K562 (cell line): Measurements from ENCODE around the gene AKT2. TPM values are rescaled to one million over a fixed set of nuclear protein-coding genes. Genes with fewer than 3 reads are reported as not detected.

ENCODE experiments used
- ATAC-seq: fragments of 200-7000 bp; cut with Tn5 transposase; 3 replicates; pipeline ENCODE4 v1.9.1; 2020; ENCODE audit warnings: moderate library complexity
- BruUV-seq: library from RNA; stranded (reverse); fragments of 400-500 nt; replicated peaks from 2 replicates; lab custom pipeline; 2021; lab: Mats Ljungman, UMichigan
- CTCF ChIA-PET: fragments of 300-600 bp; formaldehyde crosslinking; extraction: SDS; loops from one replicate; lab custom pipeline; 2021; ENCODE audit warnings: low intra/inter-chr PET ratio; lab: Yijun Ruan, JAX
- POLR2A ChIA-PET: fragments of 300-600, 350-650 bp; sonication (Branson Sonifier 250); formaldehyde crosslinking; extraction: SDS; loops from one replicate; lab custom pipeline; 2021; ENCODE audit warnings: antibody characterized with exemption, inconsistent platforms; lab: Yijun Ruan, JAX
- DNase-seq, 4 experiments: peaks; one replicate each; pipeline versions ENCODE4 v3.0.0 to v3.0.0-alpha.2; 2011 to 2018; ENCODE audit warnings: low spot score in 3 of 4, mixed read lengths in 3 of 4; ENCODE audit errors: extremely low read depth in 1 of 4
- FAIRE-seq: peaks from 2 replicates; lab custom pipeline; 2011; peaks lifted over from hg19 to GRCh38; lab: Jason Lieb, UNC
- H2AFZ ChIP-seq: 2 replicates; pipeline ENCODE4 v1.6.0; 2011; ENCODE audit warnings: low read depth, low read length, control low read depth, inconsistent platforms
- H3K27ac ChIP-seq: fragments of 200-600 bp; 3 replicates; pipeline ENCODE4 v1.8.0; 2011; ENCODE audit warnings: low read depth, mild to moderate bottlenecking, control low read depth, inconsistent platforms, low read length, moderate library complexity, mixed read lengths; ENCODE audit errors: extremely low read depth
- H3K27me3 ChIP-seq, 2 experiments: fragments of 300-600 bp in 1 of 2; 2 replicates in 1 of 2; 3 replicates in 1 of 2; pipeline versions ENCODE4 v1.6.0 to v1.8.0; 2011; ENCODE audit warnings: inconsistent platforms in 2 of 2, low read length in 2 of 2, mild to moderate bottlenecking in 1 of 2, mixed read lengths in 1 of 2, moderate library complexity in 1 of 2; ENCODE audit not compliant: control insufficient read depth in 2 of 2, insufficient read depth in 2 of 2
- H3K36me3 ChIP-seq: fragments of 300-600 bp; 3 replicates; pipeline ENCODE4 v1.8.0; 2011; ENCODE audit warnings: mild to moderate bottlenecking, low read length, inconsistent platforms; ENCODE audit not compliant: control insufficient read depth, insufficient read depth
- H3K4me1 ChIP-seq, 2 experiments: fragments of 200-600 bp in 1 of 2; replicated peaks in 1 of 2; 2 replicates in 1 of 2; 3 replicates in 1 of 2; pipeline versions ENCODE4 v1.5.1 to v1.8.0; 2011; ENCODE audit warnings: inconsistent platforms in 2 of 2, low read length in 2 of 2, mild to moderate bottlenecking in 1 of 2, mixed read lengths in 1 of 2, moderate library complexity in 1 of 2; ENCODE audit not compliant: control insufficient read depth in 2 of 2, insufficient read depth in 2 of 2
- H3K4me2 ChIP-seq: 2 replicates; pipeline ENCODE4 v1.6.1; 2011; ENCODE audit warnings: low read length, control low read depth, inconsistent platforms, mixed read lengths; ENCODE audit not compliant: insufficient read depth
- H3K4me3 ChIP-seq: fragments of 200-600 bp; sonication (generic), shearing (Covaris generic); 2 replicates; pipeline ENCODE4 v1.5.1; 2016; ENCODE audit warnings: control low read depth, inconsistent platforms
- H3K79me2 ChIP-seq: fragments of 200-600 bp; 3 replicates; pipeline ENCODE4 v1.8.0; 2011; ENCODE audit warnings: low read length, inconsistent platforms; ENCODE audit not compliant: control insufficient read depth, insufficient read depth
- H3K9ac ChIP-seq, 2 experiments: 2 replicates each; pipeline versions ENCODE4 v1.6.0 to v1.6.1; 2011; ENCODE audit warnings: low read depth in 2 of 2, low read length in 2 of 2, control low read depth in 1 of 2, inconsistent platforms in 1 of 2, mild to moderate bottlenecking in 1 of 2, mixed read lengths in 1 of 2; ENCODE audit not compliant: insufficient read depth in 1 of 2
- H3K9me1 ChIP-seq: one replicate; pipeline ENCODE4 v1.6.0; 2011; ENCODE audit warnings: inconsistent platforms, mild to moderate bottlenecking, low read length, moderate library complexity; ENCODE audit not compliant: control insufficient read depth, insufficient read depth
- H3K9me3 ChIP-seq: replicated peaks from 2 replicates; pipeline ENCODE4 v1.5.1; 2011; ENCODE audit warnings: low read depth, low read length, inconsistent platforms; ENCODE audit not compliant: control insufficient read depth, insufficient read depth
- H4K20me1 ChIP-seq: replicated peaks from 2 replicates; pipeline ENCODE4 v1.6.1; 2011; ENCODE audit warnings: low read length, inconsistent platforms, mixed read lengths; ENCODE audit not compliant: control insufficient read depth, insufficient read depth
- BRF1 ChIP-seq: IDR thresholded peaks from 3 replicates; pipeline ENCODE4 v1.6.1; 2011; ENCODE audit warnings: borderline replicate concordance, mild to moderate bottlenecking; ENCODE audit not compliant: insufficient read length; ENCODE audit errors: extremely low read depth
- COPS2 ChIP-seq: fragments of 450-650 bp; conservative IDR thresholded peaks from 2 replicates; pipeline ENCODE4 v1.6.1; 2016; ENCODE audit warnings: mild to moderate bottlenecking, moderate library complexity
- CXXC5 ChIP-seq: fragments of 250-450 bp; sonication (Bioruptor Pico); IDR thresholded peaks from 2 replicates; pipeline ENCODE4 v1.8.0; 2022; ENCODE audit warnings: inconsistent platforms, mild to moderate bottlenecking, moderate library complexity
- DDX20 ChIP-seq: fragments of 450-650 bp; IDR thresholded peaks from 2 replicates; pipeline ENCODE4 v1.6.1; 2016; ENCODE audit warnings: missing genetic modification characterization, low read depth, mild to moderate bottlenecking, missing compliant biosample characterization, moderate library complexity
- EZH2 ChIP-seq: IDR thresholded peaks from 2 replicates; pipeline ENCODE4 v1.6.1; 2012; ENCODE audit warnings: low read depth, mild to moderate bottlenecking, inconsistent platforms, low read length, borderline replicate concordance
- GABPB1 ChIP-seq: sonication (generic); formaldehyde crosslinking; IDR thresholded peaks from 2 replicates; pipeline ENCODE4 v1.8.0; 2022; ENCODE audit warnings: mild to moderate bottlenecking, missing genetic modification reagents
- GATAD2B ChIP-seq: fragments of 450-650 bp; IDR thresholded peaks from 2 replicates; pipeline ENCODE4 v1.6.1; 2017; ENCODE audit warnings: mild to moderate bottlenecking, borderline replicate concordance
- HDAC2 ChIP-seq: fragments of 450-650 bp; IDR thresholded peaks from 2 replicates; pipeline ENCODE4 v1.6.1; 2016; ENCODE audit warnings: mild to moderate bottlenecking
- HLTF ChIP-seq: fragments of 450-650 bp; IDR thresholded peaks from 2 replicates; pipeline ENCODE4 v1.6.1; 2016
- NR2F6 ChIP-seq: fragments of 450-650 bp; formaldehyde crosslinking; IDR thresholded peaks from 2 replicates; pipeline ENCODE4 v1.4.0; 2020; ENCODE audit warnings: mild to moderate bottlenecking
- RAD51 ChIP-seq: fragments of 450-650 bp; IDR thresholded peaks from 2 replicates; pipeline ENCODE4 v1.7.1; 2016; ENCODE audit warnings: low read depth, mild to moderate bottlenecking, borderline replicate concordance
- SETDB1 ChIP-seq: IDR thresholded peaks from one replicate; pipeline ENCODE4 v1.6.1; 2012; ENCODE audit warnings: low read length, control low read depth, inconsistent platforms
- SP1 ChIP-seq: sonication (generic); formaldehyde crosslinking; IDR thresholded peaks from 2 replicates; pipeline ENCODE4 v1.8.1; 2022; ENCODE audit warnings: mild to moderate bottlenecking, missing genetic modification reagents
- TAF7 ChIP-seq: fragments of 450-650 bp; IDR thresholded peaks from 2 replicates; pipeline ENCODE4 v1.6.1; 2016; ENCODE audit warnings: missing genetic modification characterization, missing compliant biosample characterization
- XRCC3 ChIP-seq: fragments of 450-650 bp; IDR thresholded peaks from 2 replicates; pipeline ENCODE4 v1.6.1; 2017; ENCODE audit warnings: mild to moderate bottlenecking, moderate library complexity
- YY1 ChIP-seq, 3 experiments: IDR thresholded peaks; 2 replicates each; pipeline ENCODE4 v1.6.1; 2011; ENCODE audit warnings: low read length in 2 of 3, mild to moderate bottlenecking in 2 of 3, moderate library complexity in 2 of 3, borderline replicate concordance in 1 of 3, control low read depth in 1 of 3, low read depth in 1 of 3; ENCODE audit not compliant: insufficient read depth in 3 of 3, insufficient replicate concordance in 2 of 3, control insufficient read depth in 1 of 3, insufficient read length in 1 of 3; ENCODE audit errors: extremely low read depth in 1 of 3
- ZNF253 ChIP-seq: fragments of 250-450 bp; sonication (Bioruptor Pico); conservative IDR thresholded peaks from 2 replicates; pipeline ENCODE4 v1.6.1; 2021; ENCODE audit warnings: mild to moderate bottlenecking
- ZZZ3 ChIP-seq: fragments of 450-650 bp; IDR thresholded peaks from 2 replicates; pipeline ENCODE4 v1.6.1; 2016; ENCODE audit warnings: antibody characterized with exemption, mild to moderate bottlenecking, moderate library complexity
- WGBS: fragments of 100-300 bp; shearing (Covaris generic); methylation state at CpG from one replicate; pipeline ENCODE4 v1.1.6; 2016; ENCODE audit warnings: low coverage, mixed read lengths; ENCODE audit not compliant: insufficient coverage; ENCODE audit errors: missing lambda C conversion rate; 5-methylcytosine and 5-hydroxymethylcytosine counted together
- in situ Hi-C: fragments of 300-500 bp; cut with MboI; formaldehyde crosslinking; loops from 4 replicates; pipeline ENCODE4 v1.15.0; 2018; ENCODE audit warnings: inconsistent platforms, mixed read lengths
- intact Hi-C: fragments of 100-400 bp; cut with micrococcal nuclease; formaldehyde crosslinking; loops from 2 replicates; pipeline ENCODE4 v1.14.2; 2022
- polyA plus RNA-seq, 8 experiments: library from polyadenylated mRNA; depleted of rRNA in 4 of 8; stranded (reverse) in 5 of 8; unstranded in 3 of 8; fragments of >200 nt; fragmentation: Nextera tagmentation in 2 of 8; fragmentation: Illumina TruSeq in 1 of 8; extraction: Ambion mirVana in 2 of 8; extraction: Trizol in 1 of 8; gene quantifications; 2 replicates each; pipeline versions ENCODE4 v1.2.1 to v1.2.3, GENCODE V29; 2011 to 2014; ENCODE audit warnings: inconsistent platforms in 1 of 8, missing spikeins in 1 of 8
- total RNA-seq, 7 experiments: library from RNA; depleted of rRNA in 6 of 7; stranded (reverse); fragments of >200 nt in 6 of 7; fragmentation: Illumina TruSeq in 2 of 7; extraction: Trizol in 2 of 7; gene quantifications; 2 replicates each; pipeline versions ENCODE4 v1.2.1 to v1.2.3, GENCODE V29; 2011 to 2021; ENCODE audit warnings: low replicate concordance in 1 of 7
- TF ChIP-seq, protein P1 (sequence below): sonication (generic); formaldehyde crosslinking; IDR thresholded peaks from 2 replicates; pipeline ENCODE4 v1.8.0; 2023; ENCODE audit warnings: mild to moderate bottlenecking, missing genetic modification reagents
- TF ChIP-seq, protein P2 (sequence below): fragments of 450-650 bp; formaldehyde crosslinking; conservative IDR thresholded peaks from 2 replicates; pipeline ENCODE4 v1.4.0; 2022; ENCODE audit warnings: mild to moderate bottlenecking, missing genetic modification characterization

AKT2 gene
- total and polyA plus RNA-seq, 9 of the 15 experiments (the other 6 are each of a cell fraction or from before 2014, with no cell fraction given) = 1.1 to 132 (median 67.7) TPM

DNA sequence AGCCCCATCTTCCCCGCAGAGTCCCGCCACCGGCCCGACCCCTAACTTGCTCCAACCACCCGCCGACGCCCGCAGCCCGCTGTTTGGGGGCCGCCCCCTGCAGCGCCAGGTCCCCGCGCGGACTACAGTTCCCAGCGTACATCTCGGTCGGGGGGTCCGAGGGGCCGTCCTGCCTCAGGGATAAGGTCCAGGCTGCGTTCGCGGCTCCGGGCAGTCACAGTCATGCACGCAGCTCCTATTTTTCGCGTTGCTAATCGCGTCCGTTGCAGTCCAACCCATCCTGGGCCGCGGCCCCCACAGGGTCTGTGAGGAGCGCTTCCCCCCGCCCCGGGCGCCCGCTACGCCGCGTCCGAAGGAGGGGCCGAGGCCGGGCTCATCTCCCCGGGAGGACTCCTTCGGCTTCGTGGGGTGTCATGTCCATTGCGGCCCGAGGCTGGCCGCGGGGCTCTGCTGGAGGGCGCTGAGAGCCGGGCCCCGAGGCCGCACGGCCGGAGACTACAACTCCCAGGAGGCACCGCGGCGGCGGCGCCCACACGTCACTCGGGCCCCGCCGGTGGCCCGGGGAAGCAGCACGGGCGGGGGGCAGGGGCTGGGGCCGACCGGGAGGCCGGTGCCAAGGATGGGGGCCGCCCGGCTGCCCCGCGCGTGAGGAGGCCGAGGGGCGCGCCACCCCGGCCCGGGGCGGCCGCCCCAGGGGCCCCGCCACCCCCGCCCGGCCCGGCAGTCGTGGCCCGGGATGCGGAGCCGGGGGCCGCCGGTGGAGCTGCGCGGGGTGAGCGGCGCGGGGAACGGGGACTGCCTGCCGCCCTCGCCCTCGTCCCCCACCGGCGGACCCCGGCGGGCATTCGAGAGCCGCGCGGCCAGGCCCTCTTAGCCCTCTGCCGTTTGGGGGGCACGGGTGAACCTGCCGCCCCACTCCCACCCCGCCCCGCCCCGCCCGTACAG is 94.0 kb downstream of the AKT2 start, which contains the start of gene MAP3K10:
Gene MAP3K10, plus strand, starts transcription at position 536 of the 945 bp plus-strand sequence. CDS start 606 bp downstream, outside the sequence.
- DNase-seq (peak; percentile 85 to 89 (median 88)), FAIRE-seq (no peak), ATAC-seq (peak; percentile 94)
- ChIA-PET POLR2A (interaction anchor here (0.6 to 1.4 kb wide), 6 partner anchors 11 to 56 kb away, joined by 3 to 4 read pairs (median 3); no protein-coding TSS in a partner anchor), CTCF (interaction anchor here (1.9 kb wide), 1 partner anchor 31 kb away, joined by 6 read pairs; no protein-coding TSS in a partner anchor)
- WGBS = 1% methylated on average over 61 of the region's 116 CpGs
- Histone ChIP-seq H3K27me3 (no peaks in the 10 kb centered on the region), H3K9me1 (no peaks in the 10 kb centered on the region), H3K79me2 (no peaks in the 10 kb centered on the region), H4K20me1 (no peaks in the 10 kb centered on the region), H3K4me2 (peak within 1 kb of the TSS; percentile 93), H3K27ac (peak within 1 kb of the TSS; percentile 82), H3K4me1 (peaks cover 0 to 21% of the 10 kb centered on the region in 2 experiments; a peak in 4 of 5 replicates), H2AFZ (peak within 1 kb of the TSS; percentile 100), H3K9ac (peak within 1 kb of the TSS; percentile 90 to 96), H3K36me3 (no peaks in the 10 kb centered on the region), H3K4me3 (peak within 1 kb of the TSS; percentile 100), H3K9me3 (no peaks in the 10 kb centered on the region)
- in situ Hi-C loops = no loop called here
- intact Hi-C loops = no loop called here
- no TSS peak for BruUV-seq
- TF ChIP-seq SP1 (CRISPR knock-in tag) (peak; percentile 64), CXXC5 (CRISPR knock-in tag) (peak; percentile 60; the same call in 1 of the 2 replicates), RAD51 (no peak), GATAD2B (0 out of 2 replicates have a peak, but pooled peaks have one; percentile 41), TAF7 (tag) (no peak), HDAC2 (0 out of 2 replicates have a peak, but pooled peaks have one; percentile 39), NR2F6 (CRISPR knock-in tag) (no peak), DDX20 (tag) (no peak), GABPB1 (CRISPR knock-in tag) (peak; percentile 57), ZNF253 (CRISPR knock-in tag) (no peak), ZZZ3 (no peak), SETDB1 (no peak), XRCC3 (no peak), HLTF (no peak), COPS2 (no peak), BRF1 (no peak), EZH2 (no peak), YY1 (IDR thresholded peaks at IDR 0.05; ENCODE audit: borderline replicate concordance in 1 of 3, control insufficient read depth in 1 of 3, extremely low read depth in 1 of 3, insufficient read depth in 3 of 3, insufficient read length in 1 of 3, insufficient replicate concordance in 2 of 3, low read depth in 1 of 3, low read length in 2 of 3) (peak in 2 of 3 experiments; percentile 40 to 60)
- TF ChIP-seq, protein P1, sequence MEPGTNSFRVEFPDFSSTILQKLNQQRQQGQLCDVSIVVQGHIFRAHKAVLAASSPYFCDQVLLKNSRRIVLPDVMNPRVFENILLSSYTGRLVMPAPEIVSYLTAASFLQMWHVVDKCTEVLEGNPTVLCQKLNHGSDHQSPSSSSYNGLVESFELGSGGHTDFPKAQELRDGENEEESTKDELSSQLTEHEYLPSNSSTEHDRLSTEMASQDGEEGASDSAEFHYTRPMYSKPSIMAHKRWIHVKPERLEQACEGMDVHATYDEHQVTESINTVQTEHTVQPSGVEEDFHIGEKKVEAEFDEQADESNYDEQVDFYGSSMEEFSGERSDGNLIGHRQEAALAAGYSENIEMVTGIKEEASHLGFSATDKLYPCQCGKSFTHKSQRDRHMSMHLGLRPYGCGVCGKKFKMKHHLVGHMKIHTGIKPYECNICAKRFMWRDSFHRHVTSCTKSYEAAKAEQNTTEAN (CRISPR knock-in tag) = no peak
- TF ChIP-seq, protein P2, sequence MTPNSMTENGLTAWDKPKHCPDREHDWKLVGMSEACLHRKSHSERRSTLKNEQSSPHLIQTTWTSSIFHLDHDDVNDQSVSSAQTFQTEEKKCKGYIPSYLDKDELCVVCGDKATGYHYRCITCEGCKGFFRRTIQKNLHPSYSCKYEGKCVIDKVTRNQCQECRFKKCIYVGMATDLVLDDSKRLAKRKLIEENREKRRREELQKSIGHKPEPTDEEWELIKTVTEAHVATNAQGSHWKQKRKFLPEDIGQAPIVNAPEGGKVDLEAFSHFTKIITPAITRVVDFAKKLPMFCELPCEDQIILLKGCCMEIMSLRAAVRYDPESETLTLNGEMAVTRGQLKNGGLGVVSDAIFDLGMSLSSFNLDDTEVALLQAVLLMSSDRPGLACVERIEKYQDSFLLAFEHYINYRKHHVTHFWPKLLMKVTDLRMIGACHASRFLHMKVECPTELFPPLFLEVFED (CRISPR knock-in tag) = no peak
